HG03520 (cell line): ENCODE measurements around the gene NOD2.
A peak's percentile ranks its signal among the peaks of the same experiment; 100 is the strongest.

Source experiments
- ATAC-seq: cut with Tn5 transposase; IDR thresholded peaks from one replicate; pipeline ENCODE4 v1.9.1; 2021; ENCODE audit warnings: mild to moderate bottlenecking, moderate library complexity; ENCODE audit not compliant: unreplicated experiment

The NOD2 gene

GRCh38 chr16:50741225-50741780, 47.9 kb downstream of the NOD2 start:
- no peak for ATAC-seq

- ATAC-seq, result peak; percentile 88
These were observed 48.6 kb downstream of the NOD2 start, which contains the start of gene CYLD for GRCh38 chr16:50741781-50742575. TSS of gene CYLD (plus strand) at chr16:50742086. CDS start at chr16:50749699, 7,613 bp downstream.

GRCh38 chr16:50742576-50743200, 49.3 kb downstream of the NOD2 start:
- no peak for ATAC-seq

GRCh38 chr16:50743581-50744225, 50.3 kb downstream of the NOD2 start:
- no peak for ATAC-seq

GRCh38 chr16:50744881-50745280, 51.5 kb downstream of the NOD2 start:
- no peak for ATAC-seq

- no peak for ATAC-seq
These were observed 52.5 kb downstream of the NOD2 start for GRCh38 chr16:50745940-50746339.

- ATAC-seq, result peak; percentile 52
These were observed 54.0 kb downstream of the NOD2 start for GRCh38 chr16:50747207-50747956.

- no peak for ATAC-seq
These were observed 58.1 kb downstream of the NOD2 start for GRCh38 chr16:50751528-50751927.

- ATAC-seq, result no peak
These were observed 59.2 kb downstream of the NOD2 start for GRCh38 chr16:50752471-50753235.

GRCh38 chr16:50756473-50756872, 63.1 kb downstream of the NOD2 start:
- ATAC-seq, result no peak

- no peak for ATAC-seq
These were observed 67.9 kb downstream of the NOD2 start for GRCh38 chr16:50761267-50761666.

GRCh38 chr16:50762241-50762640, 68.8 kb downstream of the NOD2 start:
- ATAC-seq, result no peak

GRCh38 chr16:50763211-50763610, 69.8 kb downstream of the NOD2 start:
- ATAC-seq, result no peak

GRCh38 chr16:50765260-50765659, 71.9 kb downstream of the NOD2 start:
- no peak for ATAC-seq

- ATAC-seq, result no peak
These were observed 72.5 kb downstream of the NOD2 start for GRCh38 chr16:50765861-50766260.

GRCh38 chr16:50767197-50767596, 73.8 kb downstream of the NOD2 start:
- ATAC-seq, result no peak

- ATAC-seq, result no peak
These were observed 78.0 kb downstream of the NOD2 start for GRCh38 chr16:50771366-50771765.

GRCh38 chr16:50774405-50774804, 81.0 kb downstream of the NOD2 start:
- ATAC-seq, result no peak

- ATAC-seq, result no peak
These were observed 81.6 kb downstream of the NOD2 start for GRCh38 chr16:50774960-50775359.

GRCh38 chr16:50776037-50776436, 82.6 kb downstream of the NOD2 start:
- no peak for ATAC-seq
